Sciatic nerve (tissue), 2 donors: ENCODE measurements around the gene RORB. TPM values are rescaled to one million over a fixed set of nuclear protein-coding genes. Genes with fewer than 3 reads are reported as not detected.

Source experiments
- ATAC-seq: fragments of 200-7000 bp; cut with Tn5 transposase; one replicate; pipeline ENCODE4 v1.9.1; 2020; ENCODE audit warnings: mild to moderate bottlenecking, moderate library complexity
- DNase-seq: peaks from one replicate; pipeline ENCODE4 v3.0.0-alpha.2; 2020; ENCODE audit warnings: low spot score
- intact Hi-C: fragments of 100-400 bp; cut with DNase I; formaldehyde crosslinking; loops from one replicate; pipeline ENCODE4 v1.14.2; 2022
- total RNA-seq: library from RNA; stranded (reverse); fragmentation: NEBNext Ultra II Directional; extraction: Animal tissue kit (Norgen Biotek cat#: 25700); gene quantifications from one replicate; pipeline ENCODE4 v1.2.1, GENCODE V29; 2021
- donor health status: DM: no; HTN: no; CAD: no.
- donor health status: DM: no; HTN: no; CAD: no.

The RORB gene
- total RNA-seq, 1 donor from 2014 or later = 2.5 TPM

GRCh38 chr9:74666625-74667316 is 169.6 kb downstream of the RORB start:
- ATAC-seq = peak; percentile 97
- intact Hi-C loops = no loop called here
- no peak for DNase-seq

- intact Hi-C loops = no loop called here
- ATAC-seq (no peak), DNase-seq (no peak)
Measured at GRCh38 chr9:74672237-74672636, 175.1 kb downstream of the RORB start.

DNA sequence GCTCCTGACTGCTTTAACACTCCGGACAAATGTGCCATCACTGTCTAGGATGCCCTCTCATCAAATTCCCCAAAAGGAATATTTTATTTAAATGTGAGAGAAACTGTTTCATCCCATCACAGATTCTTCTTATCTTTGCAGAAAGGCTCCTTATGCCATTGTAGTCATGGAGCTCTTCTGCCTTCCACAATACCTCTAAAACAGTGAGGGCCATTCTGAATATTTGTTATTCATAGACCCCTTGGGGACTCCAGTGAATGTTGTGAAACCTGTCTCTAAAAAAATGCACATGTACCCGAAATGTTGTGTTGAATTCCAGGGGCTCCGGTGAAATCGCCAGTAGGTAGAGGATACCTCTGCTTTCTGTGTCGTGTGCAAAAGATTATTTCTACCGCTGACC is 176.9 kb downstream of the RORB start:
- intact Hi-C loops = no loop called here
- ATAC-seq (no peak), DNase-seq (no peak)

GRCh38 chr9:74681906-74682305 is 184.8 kb downstream of the RORB start:
- no peak for DNase-seq
- ATAC-seq = no peak
- intact Hi-C loops = no loop called here

- ATAC-seq = no peak
- no peak for DNase-seq
- intact Hi-C loops = no loop called here
Measured at GRCh38 chr9:74683322-74683721, 186.2 kb downstream of the RORB start.

- intact Hi-C loops = no loop called here
- ATAC-seq = no peak
Measured at GRCh38 chr9:74691058-74691457, 193.9 kb downstream of the RORB start.

GRCh38 chr9:74696520-74696919 is 199.4 kb downstream of the RORB start:
- no peak for DNase-seq
- no peak for ATAC-seq
- intact Hi-C loops = no loop called here

More at GRCh38 chr9:74691058-74691457, 193.9 kb downstream of the RORB start:
- no peak for DNase-seq

GRCh38 chr9:74697535-74697934 is 200.4 kb downstream of the RORB start:
- intact Hi-C loops = no loop called here
- no peak for DNase-seq
- no peak for ATAC-seq

DNA sequence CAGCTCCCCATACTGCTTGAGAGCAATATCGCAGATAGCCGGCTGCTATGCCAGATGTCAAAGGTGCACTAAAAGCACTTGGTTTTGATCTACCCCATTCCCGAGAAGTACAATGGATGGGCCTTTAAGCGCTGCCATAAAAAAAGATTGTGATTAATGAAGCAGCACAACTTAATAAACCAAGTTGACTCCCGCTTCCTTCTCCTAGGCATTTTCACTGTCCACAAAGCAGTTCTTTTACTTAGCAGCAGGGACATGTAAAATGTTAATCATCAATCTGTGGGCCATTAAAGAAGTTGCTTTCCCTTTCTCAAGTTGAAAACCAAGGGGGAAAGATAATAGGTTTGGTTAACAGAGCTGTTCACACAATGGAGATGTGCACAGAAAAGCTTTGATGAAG is 214.2 kb downstream of the RORB start:
- intact Hi-C loops = no loop called here
- ATAC-seq (no peak), DNase-seq (no peak)

DNA sequence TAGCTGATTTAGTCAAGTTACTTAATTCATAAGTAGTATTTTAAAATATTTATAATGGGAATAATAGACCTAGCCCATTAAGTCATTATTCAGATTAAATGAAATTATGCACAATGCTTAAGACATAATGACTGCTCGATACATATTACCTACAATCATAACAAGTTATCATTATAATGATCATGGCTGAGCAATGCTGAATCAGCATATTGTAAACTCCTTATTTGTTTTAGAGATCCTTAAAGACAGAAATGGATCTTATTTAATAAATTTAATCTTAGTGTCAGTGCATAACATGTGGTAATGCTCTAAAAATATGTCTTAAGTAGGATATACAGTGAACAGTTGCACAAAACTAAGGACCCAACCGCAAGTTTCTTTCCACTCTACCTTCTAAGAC is 221.6 kb downstream of the RORB start:
- ATAC-seq = no peak
- intact Hi-C loops = no loop called here
- DNase-seq = no peak

DNA sequence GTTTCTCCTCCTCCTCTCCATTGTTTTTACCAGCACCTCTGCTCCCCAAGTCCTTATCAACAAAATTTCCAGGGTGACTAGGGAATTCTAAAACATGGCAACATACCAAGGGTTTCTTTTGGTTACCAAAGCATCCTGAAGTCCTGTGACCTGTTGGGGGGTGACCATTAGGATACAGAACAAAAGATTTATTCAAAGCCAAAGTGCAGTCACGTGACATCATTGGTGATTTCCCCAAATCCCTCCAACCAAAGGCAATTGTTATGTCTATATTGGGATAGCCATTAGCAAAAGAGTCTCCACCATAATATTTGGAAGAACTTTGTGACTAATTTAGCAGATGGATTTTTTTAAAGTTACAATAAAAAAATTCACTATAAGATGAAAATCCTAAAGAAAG is 222.2 kb downstream of the RORB start:
- intact Hi-C loops = no loop called here
- no peak for ATAC-seq
- DNase-seq = no peak

GRCh38 chr9:74721696-74722660 is 224.8 kb downstream of the RORB start:
- no peak for ATAC-seq
- intact Hi-C loops = no loop called here
- no peak for DNase-seq

DNA sequence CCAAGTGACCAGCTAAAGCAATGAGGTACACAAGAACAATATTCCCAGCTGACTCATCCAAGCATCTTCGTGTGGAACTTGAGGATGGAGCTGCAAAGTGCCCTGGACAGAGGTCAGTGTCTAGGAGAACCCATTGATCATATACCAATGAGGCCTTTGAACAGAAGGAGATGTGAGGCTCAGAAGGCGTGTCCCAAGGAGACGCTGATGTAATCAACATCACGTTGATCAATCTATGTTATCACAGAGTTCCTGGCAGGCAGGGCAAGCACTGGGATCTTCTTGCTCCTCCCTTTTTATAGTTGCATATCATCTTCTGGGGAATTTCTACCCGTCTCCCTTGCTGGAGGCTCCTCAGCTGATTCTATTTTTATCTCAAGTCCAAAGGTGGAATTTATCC is 227.2 kb downstream of the RORB start:
- ATAC-seq = no peak
- intact Hi-C loops = no loop called here
- no peak for DNase-seq

GRCh38 chr9:74726581-74726980 is 229.4 kb downstream of the RORB start:
- intact Hi-C loops = no loop called here
- DNase-seq = no peak
- no peak for ATAC-seq

GRCh38 chr9:74728176-74728575 is 231.0 kb downstream of the RORB start:
- intact Hi-C loops = no loop called here
- no peak for ATAC-seq
- no peak for DNase-seq

DNA sequence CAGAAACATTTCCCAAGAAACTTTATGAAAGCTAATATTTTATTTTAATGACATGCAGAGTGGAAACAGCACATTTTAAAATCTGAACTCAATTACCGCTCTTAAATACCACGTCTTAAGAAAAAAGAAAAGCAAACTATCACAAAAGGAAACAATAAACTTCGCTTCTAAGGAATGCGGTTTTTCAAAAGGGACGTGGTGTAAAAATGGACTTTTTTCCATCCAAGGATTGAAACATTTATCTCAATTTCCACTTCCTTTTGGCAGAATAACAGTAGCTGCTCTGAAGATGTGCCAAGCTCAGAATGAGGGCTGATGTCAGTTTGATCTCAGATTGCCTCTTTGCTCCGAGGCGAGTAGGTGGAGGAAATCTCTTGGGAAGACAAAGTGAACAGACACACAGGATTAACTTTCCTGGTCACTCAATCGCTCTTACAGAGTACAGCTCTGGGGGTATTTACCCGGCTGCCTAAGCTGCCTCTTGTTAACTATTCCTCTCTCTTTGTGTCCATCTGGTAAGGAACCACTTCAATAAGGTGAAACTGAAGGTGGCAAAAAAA is 232.1 kb downstream of the RORB start:
- intact Hi-C loops = no loop called here
- ATAC-seq = peak; percentile 46
- DNase-seq = no peak

- intact Hi-C loops = no loop called here
- ATAC-seq (no peak), DNase-seq (no peak)
Measured at GRCh38 chr9:74735761-74736160, 238.6 kb downstream of the RORB start.

GRCh38 chr9:74736646-74737045 is 239.5 kb downstream of the RORB start:
- ATAC-seq (no peak), DNase-seq (no peak)
- intact Hi-C loops = no loop called here

DNA sequence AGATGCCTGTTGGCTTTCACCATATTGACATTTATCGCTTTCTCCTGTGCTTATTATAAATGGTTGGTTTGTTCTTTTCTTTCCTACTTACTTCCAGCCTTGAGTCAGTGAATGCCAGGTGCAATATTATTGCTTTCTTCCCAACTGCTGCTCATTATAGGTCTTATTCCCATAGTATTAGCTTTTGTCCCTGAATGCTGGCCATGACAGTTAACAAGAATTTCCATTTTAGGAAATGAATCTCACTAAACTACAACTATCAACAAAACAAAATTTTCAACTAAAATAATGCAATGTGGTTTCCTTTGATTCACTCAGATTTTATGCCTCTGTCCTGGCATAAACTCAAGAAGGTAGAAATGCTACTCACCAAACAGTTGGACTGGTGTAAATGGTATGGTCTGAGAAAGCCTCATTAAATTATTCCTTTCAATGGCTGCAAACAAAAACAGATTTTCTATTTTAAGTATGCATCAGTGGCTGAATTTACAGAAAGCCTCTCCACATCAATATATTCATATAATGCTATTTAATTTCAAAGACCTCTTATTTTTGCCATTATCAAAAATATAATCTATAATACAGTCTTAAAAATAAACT is 245.2 kb downstream of the RORB start:
- ATAC-seq = no peak
- intact Hi-C loops = no loop called here
- no peak for DNase-seq
